B cell (primary cell): ENCODE measurements around the gene FRMD7.

ENCODE experiments used
- EZH2 ChIP-seq: IDR thresholded peaks from 2 replicates; pipeline ENCODE4 v1.6.1; 2012; ENCODE audit warnings: borderline replicate concordance, low read depth, mild to moderate bottlenecking, moderate library complexity, low read length; ENCODE audit not compliant: insufficient read depth, poor library complexity, severe bottlenecking
- TF ChIP-seq, protein P1 (sequence below): fragments of 200-600 bp; IDR thresholded peaks from one replicate; pipeline ENCODE4 v1.8.0; 2022; ENCODE audit warnings: antibody characterized with exemption, mild to moderate bottlenecking

GRCh38 chrX:132044953-132045352, 82.9 kb downstream of the FRMD7 start:
- TF ChIP-seq EZH2, result no peak
- TF ChIP-seq, protein P1, sequence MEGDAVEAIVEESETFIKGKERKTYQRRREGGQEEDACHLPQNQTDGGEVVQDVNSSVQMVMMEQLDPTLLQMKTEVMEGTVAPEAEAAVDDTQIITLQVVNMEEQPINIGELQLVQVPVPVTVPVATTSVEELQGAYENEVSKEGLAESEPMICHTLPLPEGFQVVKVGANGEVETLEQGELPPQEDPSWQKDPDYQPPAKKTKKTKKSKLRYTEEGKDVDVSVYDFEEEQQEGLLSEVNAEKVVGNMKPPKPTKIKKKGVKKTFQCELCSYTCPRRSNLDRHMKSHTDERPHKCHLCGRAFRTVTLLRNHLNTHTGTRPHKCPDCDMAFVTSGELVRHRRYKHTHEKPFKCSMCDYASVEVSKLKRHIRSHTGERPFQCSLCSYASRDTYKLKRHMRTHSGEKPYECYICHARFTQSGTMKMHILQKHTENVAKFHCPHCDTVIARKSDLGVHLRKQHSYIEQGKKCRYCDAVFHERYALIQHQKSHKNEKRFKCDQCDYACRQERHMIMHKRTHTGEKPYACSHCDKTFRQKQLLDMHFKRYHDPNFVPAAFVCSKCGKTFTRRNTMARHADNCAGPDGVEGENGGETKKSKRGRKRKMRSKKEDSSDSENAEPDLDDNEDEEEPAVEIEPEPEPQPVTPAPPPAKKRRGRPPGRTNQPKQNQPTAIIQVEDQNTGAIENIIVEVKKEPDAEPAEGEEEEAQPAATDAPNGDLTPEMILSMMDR, result no peak
